Neural progenitor cell (in vitro differentiated cells): ENCODE measurements around the gene HIPK2.

Source experiments
- CTCF ChIP-seq: fragments of 200-600 bp; sonication (generic); IDR thresholded peaks from 2 replicates; pipeline ENCODE4 v1.5.1; 2017; ENCODE audit warnings: antibody characterized with exemption, mild to moderate bottlenecking
- EZH2 ChIP-seq: fragments of 200-600 bp; sonication (generic); IDR thresholded peaks from 2 replicates; pipeline ENCODE4 v1.6.1; 2017; ENCODE audit warnings: antibody characterized with exemption, mild to moderate bottlenecking, moderate library complexity
- EZH2phosphoT487 ChIP-seq: fragments of 200-600 bp; sonication (generic); IDR thresholded peaks from 2 replicates; pipeline ENCODE4 v1.6.1; 2017; ENCODE audit warnings: antibody characterized with exemption

GRCh38 chr7:139568813-139569490, 208.8 kb downstream of the HIPK2 start:
- TF ChIP-seq EZH2 (no peak), EZH2phosphoT487 (no peak), CTCF (no peak)
